Activated CD4-positive, alpha-beta T cell treated with anti-CD3 and anti-CD28 coated beads for 24 hours (primary cell): ENCODE measurements around the gene ANKRD33.
A peak's percentile ranks its signal among the peaks of the same experiment; 100 is the strongest.

ENCODE experiments used
- DNase-seq, 2 donors: peaks; one replicate each; pipeline ENCODE4 v3.0.0-alpha.2; 2020; ENCODE audit warnings: low read depth in 2 of 2

ANKRD33 gene

GRCh38 chr12:51920046-51920445 lies 32.1 kb downstream of the ANKRD33 start:
- no peak for DNase-seq

- DNase-seq, result no peak
These were observed 33.3 kb downstream of the ANKRD33 start for GRCh38 chr12:51921017-51921725.

DNA sequence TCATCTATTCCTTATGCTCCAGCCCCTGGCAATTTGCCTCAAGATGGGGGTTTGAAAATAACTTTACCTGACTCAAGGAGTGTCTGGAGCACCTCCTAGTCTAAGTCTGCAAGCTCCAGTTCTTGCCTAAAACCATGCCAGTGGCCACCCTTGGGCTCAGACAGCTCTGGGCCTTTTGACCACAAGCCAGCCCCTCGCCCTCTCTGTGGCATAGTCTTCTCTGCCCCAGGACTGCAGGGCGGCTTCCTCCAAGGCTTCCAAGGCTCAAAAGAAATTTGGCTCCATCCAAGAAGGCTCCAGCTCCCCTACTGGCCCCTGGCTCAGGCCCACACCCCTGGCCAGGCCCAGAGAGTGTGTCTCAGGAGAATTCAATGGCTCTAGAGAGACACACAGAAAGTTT lies 34.2 kb downstream of the ANKRD33 start:
- no peak for DNase-seq

DNA sequence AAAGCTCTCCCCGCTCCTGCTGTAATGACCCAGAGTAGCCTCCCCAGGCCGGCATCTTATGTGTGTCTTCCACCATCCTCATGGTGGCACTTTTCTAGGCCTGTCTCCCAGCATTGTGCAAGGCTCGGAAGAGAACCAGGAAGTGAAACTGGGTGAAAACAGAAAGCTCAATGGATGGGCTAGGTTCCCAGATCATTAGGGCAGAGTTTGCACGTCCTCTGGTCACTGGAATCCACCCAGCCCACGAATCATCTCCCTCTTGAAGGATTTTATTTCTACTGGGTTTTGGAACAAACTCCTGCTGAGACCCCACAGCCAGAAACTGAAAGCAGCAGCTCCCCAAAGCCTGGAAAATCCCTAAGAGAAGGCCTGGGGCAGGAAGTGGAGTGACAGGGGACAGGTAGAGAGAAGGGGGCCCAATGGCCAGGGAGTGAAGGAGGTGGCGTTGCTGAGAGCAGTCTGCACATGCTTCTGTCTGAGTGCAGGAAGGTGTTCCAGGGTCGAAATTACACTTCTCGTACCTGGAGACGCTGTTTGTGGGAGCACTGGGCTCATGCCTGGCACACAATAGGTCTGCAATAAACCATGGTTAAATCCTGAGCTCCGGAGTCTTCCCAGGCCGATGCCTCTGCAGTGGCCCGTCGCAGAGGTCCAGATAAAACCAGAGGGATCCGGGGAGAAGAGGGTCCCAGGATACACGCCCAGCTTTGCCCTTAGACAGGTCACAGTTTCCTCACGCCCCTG lies 35.0 kb downstream of the ANKRD33 start:
- no peak for DNase-seq

- peak; percentile 39 for DNase-seq
These were observed 35.8 kb downstream of the ANKRD33 start for GRCh38 chr12:51923506-51924365.

DNA sequence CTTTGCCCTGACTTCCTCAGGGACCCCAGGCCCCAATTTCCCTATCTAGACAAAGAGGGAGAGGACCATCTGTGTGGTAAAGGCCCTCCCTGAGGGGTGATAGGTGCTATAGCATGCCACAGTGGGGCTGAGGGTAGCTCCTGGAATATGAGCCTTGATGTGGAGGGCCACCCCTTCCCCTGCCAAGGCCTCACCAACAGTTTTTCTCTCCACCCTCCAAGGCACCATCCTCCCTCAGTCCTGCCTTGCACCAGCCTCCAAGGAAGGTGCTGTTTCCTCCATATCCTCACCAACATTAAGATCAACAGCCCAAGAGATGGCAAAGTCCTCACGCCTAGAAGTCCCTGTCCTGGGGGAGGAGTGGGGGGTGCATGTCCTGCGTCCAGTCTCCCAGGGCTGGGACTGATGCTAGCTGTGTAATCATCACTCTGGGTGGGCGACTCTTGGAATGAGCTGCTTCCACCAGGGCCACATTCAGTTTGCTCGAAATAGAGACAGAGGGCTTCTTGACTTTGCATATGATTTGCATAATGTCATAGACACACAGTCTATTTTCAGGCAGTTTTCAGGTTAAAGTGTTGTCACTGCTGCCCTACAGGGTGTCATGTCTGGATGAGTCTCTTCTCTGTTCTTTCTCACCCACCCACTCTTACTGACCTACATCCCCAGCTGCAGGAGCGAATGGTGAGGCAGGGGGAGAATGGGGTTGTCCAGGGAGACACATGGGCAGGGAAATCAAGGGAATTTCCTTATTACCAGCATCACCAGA lies 36.8 kb downstream of the ANKRD33 start:
- DNase-seq, result no peak

DNA sequence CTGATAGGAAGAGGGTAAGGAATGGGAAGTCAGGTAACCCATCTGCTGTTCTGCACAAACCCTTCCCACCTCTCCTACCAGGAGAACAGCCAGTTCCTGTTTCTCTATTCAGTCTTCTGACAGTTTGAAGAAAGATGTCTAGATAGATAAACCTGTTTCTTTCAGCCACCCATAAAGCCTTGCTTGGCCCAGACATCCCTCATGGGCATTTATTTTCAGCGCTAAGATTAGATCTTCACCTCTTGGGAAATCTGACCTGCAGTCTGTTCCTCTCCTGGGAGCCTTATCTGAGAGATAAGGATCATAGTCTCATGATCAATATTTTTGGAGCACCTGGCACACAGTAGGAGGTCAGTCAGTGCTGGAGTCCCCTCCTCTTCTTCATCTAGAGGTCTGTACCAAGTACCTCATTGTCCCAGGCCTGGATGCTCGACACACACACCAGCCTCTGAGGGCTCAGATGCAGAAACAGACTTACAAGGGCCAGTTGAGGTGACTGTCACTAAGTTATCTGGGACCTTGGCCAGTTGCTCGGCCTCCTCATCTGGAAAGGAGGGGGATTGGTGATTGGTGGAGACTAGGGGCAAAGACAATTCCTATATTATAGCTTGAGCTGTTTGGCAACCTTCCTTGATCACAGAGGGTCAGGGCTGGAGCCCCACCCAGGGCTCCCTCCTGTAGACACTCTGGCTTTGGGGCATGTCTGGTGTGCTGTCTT lies 37.6 kb downstream of the ANKRD33 start:
- no peak for DNase-seq

DNA sequence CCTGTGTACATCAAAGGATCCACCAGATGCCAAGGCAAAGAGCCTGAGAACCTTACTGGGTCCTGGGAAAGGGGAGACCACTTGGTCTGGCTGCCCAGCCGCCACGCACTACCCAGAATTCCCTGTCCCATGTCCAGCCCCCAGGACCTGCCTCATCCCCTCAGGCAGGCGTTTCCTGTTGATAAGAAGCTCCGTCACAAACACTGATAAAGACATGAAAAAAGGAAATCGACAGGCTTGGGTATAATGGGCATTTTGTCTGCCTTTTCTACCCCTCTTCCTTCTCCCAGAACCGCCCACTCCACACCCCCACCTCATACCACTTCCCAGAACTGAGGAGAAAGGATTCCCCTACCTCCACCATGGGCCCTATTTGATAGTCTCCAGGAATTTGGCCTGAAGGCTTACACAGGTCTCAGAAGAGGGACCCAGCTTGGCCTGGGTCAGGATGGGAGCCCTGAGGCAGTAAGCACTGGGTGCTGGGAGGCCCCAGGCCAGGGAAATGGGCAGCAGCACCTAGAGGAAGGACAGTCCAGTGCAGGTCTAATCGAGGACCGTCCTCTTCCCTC lies 38.2 kb downstream of the ANKRD33 start:
- DNase-seq, result no peak

- peak; percentile 29 to 43 for DNase-seq
These were observed 38.8 kb downstream of the ANKRD33 start for GRCh38 chr12:51926718-51927117.

DNA sequence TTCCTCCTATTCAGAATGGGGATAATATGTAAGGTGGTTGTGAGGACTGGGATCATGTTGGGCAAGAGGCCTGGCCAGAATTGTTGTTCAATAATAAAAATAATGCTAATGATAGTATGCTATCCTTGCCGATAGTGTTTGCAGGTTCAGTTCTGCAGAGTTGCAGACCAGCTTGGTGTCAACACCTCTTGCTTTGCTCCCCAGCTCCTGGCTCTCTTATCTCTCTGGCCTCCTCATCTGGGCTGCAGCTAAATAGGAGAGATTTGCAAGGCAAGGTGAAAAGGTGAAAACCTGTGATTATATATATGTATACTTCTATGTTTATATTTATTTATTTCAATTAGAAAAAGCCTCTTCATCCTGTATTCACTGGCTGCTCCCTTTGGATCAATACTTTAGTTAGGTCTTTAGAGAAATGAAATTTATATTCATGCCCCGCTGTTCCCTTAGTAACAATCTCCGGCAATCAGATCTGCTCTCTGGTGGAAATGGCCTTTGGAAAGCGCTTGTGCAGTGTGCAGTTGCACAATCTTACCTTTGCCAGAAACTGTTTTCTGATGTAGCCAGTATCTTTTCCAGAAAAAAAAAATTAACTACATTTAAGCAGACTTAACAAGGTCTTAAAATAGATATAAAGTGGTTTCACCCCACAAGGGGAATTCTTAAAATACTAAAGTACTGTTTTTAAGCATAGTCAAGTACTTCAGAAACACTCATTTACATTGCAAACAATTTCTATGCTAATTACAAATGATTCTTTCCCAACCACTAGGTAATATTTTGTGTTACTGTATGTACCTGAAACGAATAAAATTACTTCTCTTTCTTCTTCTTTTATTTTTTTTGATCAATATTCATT lies 44.5 kb downstream of the ANKRD33 start:
- no peak for DNase-seq

- no peak for DNase-seq
These were observed 46.2 kb downstream of the ANKRD33 start for GRCh38 chr12:51934080-51934479.

GRCh38 chr12:51937926-51938325 lies 50.0 kb downstream of the ANKRD33 start:
- no peak for DNase-seq

DNA sequence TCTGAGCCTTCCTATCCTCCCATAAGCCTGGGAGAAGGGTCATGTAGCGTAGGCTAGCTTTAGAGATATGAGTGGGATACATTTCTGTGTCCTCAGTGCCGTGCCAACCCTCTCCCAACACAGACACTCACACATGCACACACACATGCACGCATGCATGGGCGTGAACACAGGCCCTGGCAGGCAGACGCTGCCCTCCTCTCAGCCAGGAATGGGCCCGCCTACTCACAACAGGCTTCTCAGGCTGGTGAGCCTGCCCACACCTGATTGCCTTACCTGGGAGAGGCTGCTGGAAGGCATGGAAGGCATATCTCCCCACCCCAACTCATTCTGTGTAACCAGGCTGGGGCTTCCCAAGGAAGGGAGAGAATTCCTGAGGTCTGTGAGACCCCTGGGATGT lies 50.8 kb downstream of the ANKRD33 start:
- DNase-seq, result no peak

DNA sequence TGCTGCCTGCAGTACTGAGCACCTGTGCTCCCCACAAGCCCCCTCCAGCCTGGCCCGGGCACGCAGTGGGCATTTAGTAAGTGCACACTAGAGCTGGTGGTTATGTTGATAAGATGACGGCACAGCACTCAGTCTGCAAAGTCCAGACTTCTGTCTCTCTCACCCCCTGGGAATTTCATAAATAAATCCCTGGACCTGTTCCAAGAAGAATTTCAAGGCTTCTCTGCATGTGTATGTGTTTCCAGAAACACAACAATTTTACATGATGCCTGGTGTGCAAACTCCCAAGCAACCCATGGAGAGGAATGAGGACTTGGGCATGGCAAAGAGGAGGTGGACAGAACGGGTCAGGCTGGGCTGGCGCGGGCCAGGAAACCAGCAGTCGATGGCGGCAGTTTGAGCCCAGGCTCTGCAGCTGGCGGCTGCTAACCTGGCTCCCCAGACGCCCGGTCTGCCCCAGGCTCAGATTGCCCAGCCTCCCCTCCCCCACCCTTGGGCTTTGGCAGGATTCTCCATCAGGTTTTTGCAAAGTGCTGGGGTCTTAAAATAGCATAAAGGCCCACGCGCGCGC lies 53.2 kb downstream of the ANKRD33 start:
- no peak for DNase-seq
